HepG2 (cell line): Measurements from ENCODE around the gene IGFL1. TPM values are rescaled to one million over a fixed set of nuclear protein-coding genes. Genes with fewer than 3 reads are reported as not detected.

ENCODE experiments used
- MEIS1 ChIP-seq: sonication (generic); formaldehyde crosslinking; IDR thresholded peaks from 2 replicates; pipeline ENCODE4 v1.9.0; 2021; ENCODE audit warnings: mild to moderate bottlenecking, missing genetic modification reagents, moderate library complexity, borderline replicate concordance
- NFE2L1 ChIP-seq: sonication (generic); formaldehyde crosslinking; IDR thresholded peaks from 2 replicates; pipeline ENCODE4 v1.4.0; 2020; ENCODE audit warnings: missing genetic modification reagents, mild to moderate bottlenecking, borderline replicate concordance
- SP140L ChIP-seq: sonication (generic); formaldehyde crosslinking; IDR thresholded peaks from 2 replicates; pipeline ENCODE4 v1.4.0; 2020; ENCODE audit warnings: missing genetic modification reagents, borderline replicate concordance
- TGIF2 ChIP-seq: IDR thresholded peaks from 2 replicates; pipeline ENCODE4 v1.6.1; 2016; ENCODE audit warnings: control low read depth, missing compliant biosample characterization
- ZNF557 ChIP-seq: sonication (generic); formaldehyde crosslinking; IDR thresholded peaks from 2 replicates; pipeline ENCODE4 v1.4.0; 2020; ENCODE audit warnings: missing genetic modification reagents
- polyA plus RNA-seq, 8 experiments: library from polyadenylated mRNA; depleted of rRNA in 3 of 8; stranded (reverse) in 7 of 8; unstranded in 1 of 8; fragments of >200 nt; fragmentation: Illumina TruSeq in 4 of 8; extraction: Trizol in 4 of 8; gene quantifications; 2 replicates each; pipeline versions ENCODE4 v1.2.1 to v1.2.3, GENCODE V29; 2011 to 2016; ENCODE audit warnings: low read depth in 4 of 8, missing spikeins in 1 of 8, mixed read lengths in 1 of 8; ENCODE audit not compliant: insufficient read depth in 1 of 8
- total RNA-seq, 5 experiments: library from RNA; depleted of rRNA; stranded (reverse); fragments of >200 nt; fragmentation: Illumina TruSeq; extraction: Trizol; gene quantifications; 2 replicates each; pipeline ENCODE4 v1.2.3, GENCODE V29; 2016; ENCODE audit warnings: low read depth in 1 of 5
- TF ChIP-seq, protein P1 (sequence below): sonication (generic); formaldehyde crosslinking; IDR thresholded peaks from 2 replicates; pipeline ENCODE4 v1.4.0; 2020; ENCODE audit warnings: missing genetic modification reagents, borderline replicate concordance
- TF ChIP-seq, protein P2 (sequence below): sonication (generic); formaldehyde crosslinking; IDR thresholded peaks from 2 replicates; pipeline ENCODE4 v1.4.0; 2020; ENCODE audit warnings: mild to moderate bottlenecking, missing genetic modification reagents
- TF ChIP-seq, protein P3 (sequence below): sonication (generic); formaldehyde crosslinking; IDR thresholded peaks from 2 replicates; pipeline ENCODE4 v1.4.0; 2020; ENCODE audit warnings: mild to moderate bottlenecking, missing genetic modification reagents
- TF ChIP-seq, protein P4 (sequence below): sonication (generic); formaldehyde crosslinking; IDR thresholded peaks from 2 replicates; pipeline ENCODE4 v1.8.1; 2023; ENCODE audit warnings: mild to moderate bottlenecking, missing genetic modification reagents
- TF ChIP-seq, protein P5 (sequence below): IDR thresholded peaks from 2 replicates; pipeline ENCODE4 v1.6.1; 2016
- TF ChIP-seq, protein P6 (sequence below): fragments of 450-650 bp; IDR thresholded peaks from 2 replicates; pipeline ENCODE4 v1.6.1; 2017; ENCODE audit warnings: mild to moderate bottlenecking
- TF ChIP-seq, protein P7 (sequence below): sonication (generic); formaldehyde crosslinking; IDR thresholded peaks from 2 replicates; pipeline ENCODE4 v1.8.0; 2022; ENCODE audit warnings: mild to moderate bottlenecking, missing genetic modification reagents

IGFL1 gene
- total and polyA plus RNA-seq, 2 of the 13 experiments (the other 11 are each of a cell fraction or from before 2014, with no cell fraction given), result not detected

DNA sequence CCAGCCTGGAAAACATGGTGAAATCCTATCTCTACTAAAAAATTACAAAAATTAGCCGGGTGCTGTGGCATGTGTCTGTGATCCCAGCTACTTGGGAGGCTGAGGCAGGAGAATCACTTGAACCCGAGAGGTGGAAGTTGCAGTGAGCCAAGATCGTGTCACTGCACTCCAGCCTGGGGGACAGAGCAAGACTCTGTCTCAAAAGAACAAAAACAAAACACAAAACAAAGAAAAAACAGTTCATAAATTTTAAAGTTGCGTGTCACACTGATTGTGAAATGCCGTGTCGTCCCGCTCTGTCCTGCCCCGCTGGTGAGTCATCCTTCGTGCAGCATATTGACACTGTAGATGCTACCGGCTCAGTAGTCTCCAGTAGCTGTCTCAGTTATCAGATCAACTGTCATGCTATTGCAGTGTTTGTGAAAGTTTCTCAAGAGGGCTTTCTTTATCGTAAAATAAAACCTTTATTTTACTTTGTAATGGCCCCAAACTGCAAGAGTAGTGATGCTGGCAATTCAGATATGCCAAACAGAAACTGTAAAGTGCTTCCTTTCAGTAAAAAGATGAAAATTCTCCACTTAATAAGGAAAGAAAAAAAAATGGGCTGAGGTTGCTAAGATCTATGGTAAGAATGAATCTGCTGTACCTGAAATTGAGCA is 36.4 kb upstream of the IGFL1 start (continued):
- TF ChIP-seq, protein P1, sequence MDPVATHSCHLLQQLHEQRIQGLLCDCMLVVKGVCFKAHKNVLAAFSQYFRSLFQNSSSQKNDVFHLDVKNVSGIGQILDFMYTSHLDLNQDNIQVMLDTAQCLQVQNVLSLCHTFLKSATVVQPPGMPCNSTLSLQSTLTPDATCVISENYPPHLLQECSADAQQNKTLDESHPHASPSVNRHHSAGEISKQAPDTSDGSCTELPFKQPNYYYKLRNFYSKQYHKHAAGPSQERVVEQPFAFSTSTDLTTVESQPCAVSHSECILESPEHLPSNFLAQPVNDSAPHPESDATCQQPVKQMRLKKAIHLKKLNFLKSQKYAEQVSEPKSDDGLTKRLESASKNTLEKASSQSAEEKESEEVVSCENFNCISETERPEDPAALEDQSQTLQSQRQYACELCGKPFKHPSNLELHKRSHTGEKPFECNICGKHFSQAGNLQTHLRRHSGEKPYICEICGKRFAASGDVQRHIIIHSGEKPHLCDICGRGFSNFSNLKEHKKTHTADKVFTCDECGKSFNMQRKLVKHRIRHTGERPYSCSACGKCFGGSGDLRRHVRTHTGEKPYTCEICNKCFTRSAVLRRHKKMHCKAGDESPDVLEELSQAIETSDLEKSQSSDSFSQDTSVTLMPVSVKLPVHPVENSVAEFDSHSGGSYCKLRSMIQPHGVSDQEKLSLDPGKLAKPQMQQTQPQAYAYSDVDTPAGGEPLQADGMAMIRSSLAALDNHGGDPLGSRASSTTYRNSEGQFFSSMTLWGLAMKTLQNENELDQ (CRISPR knock-in tag), result no peak
- TF ChIP-seq, protein P2, sequence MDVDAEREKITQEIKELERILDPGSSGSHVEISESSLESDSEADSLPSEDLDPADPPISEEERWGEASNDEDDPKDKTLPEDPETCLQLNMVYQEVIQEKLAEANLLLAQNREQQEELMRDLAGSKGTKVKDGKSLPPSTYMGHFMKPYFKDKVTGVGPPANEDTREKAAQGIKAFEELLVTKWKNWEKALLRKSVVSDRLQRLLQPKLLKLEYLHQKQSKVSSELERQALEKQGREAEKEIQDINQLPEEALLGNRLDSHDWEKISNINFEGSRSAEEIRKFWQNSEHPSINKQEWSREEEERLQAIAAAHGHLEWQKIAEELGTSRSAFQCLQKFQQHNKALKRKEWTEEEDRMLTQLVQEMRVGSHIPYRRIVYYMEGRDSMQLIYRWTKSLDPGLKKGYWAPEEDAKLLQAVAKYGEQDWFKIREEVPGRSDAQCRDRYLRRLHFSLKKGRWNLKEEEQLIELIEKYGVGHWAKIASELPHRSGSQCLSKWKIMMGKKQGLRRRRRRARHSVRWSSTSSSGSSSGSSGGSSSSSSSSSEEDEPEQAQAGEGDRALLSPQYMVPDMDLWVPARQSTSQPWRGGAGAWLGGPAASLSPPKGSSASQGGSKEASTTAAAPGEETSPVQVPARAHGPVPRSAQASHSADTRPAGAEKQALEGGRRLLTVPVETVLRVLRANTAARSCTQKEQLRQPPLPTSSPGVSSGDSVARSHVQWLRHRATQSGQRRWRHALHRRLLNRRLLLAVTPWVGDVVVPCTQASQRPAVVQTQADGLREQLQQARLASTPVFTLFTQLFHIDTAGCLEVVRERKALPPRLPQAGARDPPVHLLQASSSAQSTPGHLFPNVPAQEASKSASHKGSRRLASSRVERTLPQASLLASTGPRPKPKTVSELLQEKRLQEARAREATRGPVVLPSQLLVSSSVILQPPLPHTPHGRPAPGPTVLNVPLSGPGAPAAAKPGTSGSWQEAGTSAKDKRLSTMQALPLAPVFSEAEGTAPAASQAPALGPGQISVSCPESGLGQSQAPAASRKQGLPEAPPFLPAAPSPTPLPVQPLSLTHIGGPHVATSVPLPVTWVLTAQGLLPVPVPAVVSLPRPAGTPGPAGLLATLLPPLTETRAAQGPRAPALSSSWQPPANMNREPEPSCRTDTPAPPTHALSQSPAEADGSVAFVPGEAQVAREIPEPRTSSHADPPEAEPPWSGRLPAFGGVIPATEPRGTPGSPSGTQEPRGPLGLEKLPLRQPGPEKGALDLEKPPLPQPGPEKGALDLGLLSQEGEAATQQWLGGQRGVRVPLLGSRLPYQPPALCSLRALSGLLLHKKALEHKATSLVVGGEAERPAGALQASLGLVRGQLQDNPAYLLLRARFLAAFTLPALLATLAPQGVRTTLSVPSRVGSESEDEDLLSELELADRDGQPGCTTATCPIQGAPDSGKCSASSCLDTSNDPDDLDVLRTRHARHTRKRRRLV (CRISPR knock-in tag), result no peak
- TF ChIP-seq TGIF2 (CRISPR knock-in tag) (no peak), NFE2L1 (CRISPR knock-in tag) (no peak), SP140L (no peak), ZNF557 (CRISPR knock-in tag) (0 out of 2 replicates have a peak, but pooled peaks have one; percentile 31), MEIS1 (CRISPR knock-in tag) (0 out of 2 replicates have a peak, but pooled peaks have one; percentile 20)
- TF ChIP-seq, protein P3, sequence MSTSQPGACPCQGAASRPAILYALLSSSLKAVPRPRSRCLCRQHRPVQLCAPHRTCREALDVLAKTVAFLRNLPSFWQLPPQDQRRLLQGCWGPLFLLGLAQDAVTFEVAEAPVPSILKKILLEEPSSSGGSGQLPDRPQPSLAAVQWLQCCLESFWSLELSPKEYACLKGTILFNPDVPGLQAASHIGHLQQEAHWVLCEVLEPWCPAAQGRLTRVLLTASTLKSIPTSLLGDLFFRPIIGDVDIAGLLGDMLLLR (CRISPR knock-in tag), result no peak
- TF ChIP-seq, protein P4, sequence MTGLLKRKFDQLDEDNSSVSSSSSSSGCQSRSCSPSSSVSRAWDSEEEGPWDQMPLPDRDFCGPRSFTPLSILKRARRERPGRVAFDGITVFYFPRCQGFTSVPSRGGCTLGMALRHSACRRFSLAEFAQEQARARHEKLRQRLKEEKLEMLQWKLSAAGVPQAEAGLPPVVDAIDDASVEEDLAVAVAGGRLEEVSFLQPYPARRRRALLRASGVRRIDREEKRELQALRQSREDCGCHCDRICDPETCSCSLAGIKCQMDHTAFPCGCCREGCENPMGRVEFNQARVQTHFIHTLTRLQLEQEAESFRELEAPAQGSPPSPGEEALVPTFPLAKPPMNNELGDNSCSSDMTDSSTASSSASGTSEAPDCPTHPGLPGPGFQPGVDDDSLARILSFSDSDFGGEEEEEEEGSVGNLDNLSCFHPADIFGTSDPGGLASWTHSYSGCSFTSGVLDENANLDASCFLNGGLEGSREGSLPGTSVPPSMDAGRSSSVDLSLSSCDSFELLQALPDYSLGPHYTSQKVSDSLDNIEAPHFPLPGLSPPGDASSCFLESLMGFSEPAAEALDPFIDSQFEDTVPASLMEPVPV (CRISPR knock-in tag), result no peak
- TF ChIP-seq, protein P5, sequence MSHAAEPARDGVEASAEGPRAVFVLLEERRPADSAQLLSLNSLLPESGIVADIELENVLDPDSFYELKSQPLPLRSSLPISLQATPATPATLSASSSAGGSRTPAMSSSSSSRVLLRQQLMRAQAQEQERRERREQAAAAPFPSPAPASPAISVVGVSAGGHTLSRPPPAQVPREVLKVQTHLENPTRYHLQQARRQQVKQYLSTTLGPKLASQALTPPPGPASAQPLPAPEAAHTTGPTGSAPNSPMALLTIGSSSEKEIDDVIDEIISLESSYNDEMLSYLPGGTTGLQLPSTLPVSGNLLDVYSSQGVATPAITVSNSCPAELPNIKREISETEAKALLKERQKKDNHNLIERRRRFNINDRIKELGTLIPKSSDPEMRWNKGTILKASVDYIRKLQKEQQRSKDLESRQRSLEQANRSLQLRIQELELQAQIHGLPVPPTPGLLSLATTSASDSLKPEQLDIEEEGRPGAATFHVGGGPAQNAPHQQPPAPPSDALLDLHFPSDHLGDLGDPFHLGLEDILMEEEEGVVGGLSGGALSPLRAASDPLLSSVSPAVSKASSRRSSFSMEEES (CRISPR knock-in tag), result peak; percentile 59; the same call in 1 of the 2 replicates
- TF ChIP-seq, protein P6, sequence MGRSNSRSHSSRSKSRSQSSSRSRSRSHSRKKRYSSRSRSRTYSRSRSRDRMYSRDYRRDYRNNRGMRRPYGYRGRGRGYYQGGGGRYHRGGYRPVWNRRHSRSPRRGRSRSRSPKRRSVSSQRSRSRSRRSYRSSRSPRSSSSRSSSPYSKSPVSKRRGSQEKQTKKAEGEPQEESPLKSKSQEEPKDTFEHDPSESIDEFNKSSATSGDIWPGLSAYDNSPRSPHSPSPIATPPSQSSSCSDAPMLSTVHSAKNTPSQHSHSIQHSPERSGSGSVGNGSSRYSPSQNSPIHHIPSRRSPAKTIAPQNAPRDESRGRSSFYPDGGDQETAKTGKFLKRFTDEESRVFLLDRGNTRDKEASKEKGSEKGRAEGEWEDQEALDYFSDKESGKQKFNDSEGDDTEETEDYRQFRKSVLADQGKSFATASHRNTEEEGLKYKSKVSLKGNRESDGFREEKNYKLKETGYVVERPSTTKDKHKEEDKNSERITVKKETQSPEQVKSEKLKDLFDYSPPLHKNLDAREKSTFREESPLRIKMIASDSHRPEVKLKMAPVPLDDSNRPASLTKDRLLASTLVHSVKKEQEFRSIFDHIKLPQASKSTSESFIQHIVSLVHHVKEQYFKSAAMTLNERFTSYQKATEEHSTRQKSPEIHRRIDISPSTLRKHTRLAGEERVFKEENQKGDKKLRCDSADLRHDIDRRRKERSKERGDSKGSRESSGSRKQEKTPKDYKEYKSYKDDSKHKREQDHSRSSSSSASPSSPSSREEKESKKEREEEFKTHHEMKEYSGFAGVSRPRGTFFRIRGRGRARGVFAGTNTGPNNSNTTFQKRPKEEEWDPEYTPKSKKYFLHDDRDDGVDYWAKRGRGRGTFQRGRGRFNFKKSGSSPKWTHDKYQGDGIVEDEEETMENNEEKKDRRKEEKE, result no peak
- TF ChIP-seq, protein P7, sequence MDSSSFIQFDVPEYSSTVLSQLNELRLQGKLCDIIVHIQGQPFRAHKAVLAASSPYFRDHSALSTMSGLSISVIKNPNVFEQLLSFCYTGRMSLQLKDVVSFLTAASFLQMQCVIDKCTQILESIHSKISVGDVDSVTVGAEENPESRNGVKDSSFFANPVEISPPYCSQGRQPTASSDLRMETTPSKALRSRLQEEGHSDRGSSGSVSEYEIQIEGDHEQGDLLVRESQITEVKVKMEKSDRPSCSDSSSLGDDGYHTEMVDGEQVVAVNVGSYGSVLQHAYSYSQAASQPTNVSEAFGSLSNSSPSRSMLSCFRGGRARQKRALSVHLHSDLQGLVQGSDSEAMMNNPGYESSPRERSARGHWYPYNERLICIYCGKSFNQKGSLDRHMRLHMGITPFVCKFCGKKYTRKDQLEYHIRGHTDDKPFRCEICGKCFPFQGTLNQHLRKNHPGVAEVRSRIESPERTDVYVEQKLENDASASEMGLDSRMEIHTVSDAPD (CRISPR knock-in tag), result no peak
